8988T (cell line): ENCODE measurements around the gene SLC2A11.
A peak's percentile ranks its signal among the peaks of the same experiment; 100 is the strongest.
"Not testable (repeated sequence)": the region's sequence is repeated elsewhere in the genome, so short reads cannot be mapped to it uniquely, and the experiment has no call there.

Experiments
- DNase-seq: peaks from one replicate; pipeline ENCODE4 v3.0.0; 2011

The SLC2A11 gene

DNA sequence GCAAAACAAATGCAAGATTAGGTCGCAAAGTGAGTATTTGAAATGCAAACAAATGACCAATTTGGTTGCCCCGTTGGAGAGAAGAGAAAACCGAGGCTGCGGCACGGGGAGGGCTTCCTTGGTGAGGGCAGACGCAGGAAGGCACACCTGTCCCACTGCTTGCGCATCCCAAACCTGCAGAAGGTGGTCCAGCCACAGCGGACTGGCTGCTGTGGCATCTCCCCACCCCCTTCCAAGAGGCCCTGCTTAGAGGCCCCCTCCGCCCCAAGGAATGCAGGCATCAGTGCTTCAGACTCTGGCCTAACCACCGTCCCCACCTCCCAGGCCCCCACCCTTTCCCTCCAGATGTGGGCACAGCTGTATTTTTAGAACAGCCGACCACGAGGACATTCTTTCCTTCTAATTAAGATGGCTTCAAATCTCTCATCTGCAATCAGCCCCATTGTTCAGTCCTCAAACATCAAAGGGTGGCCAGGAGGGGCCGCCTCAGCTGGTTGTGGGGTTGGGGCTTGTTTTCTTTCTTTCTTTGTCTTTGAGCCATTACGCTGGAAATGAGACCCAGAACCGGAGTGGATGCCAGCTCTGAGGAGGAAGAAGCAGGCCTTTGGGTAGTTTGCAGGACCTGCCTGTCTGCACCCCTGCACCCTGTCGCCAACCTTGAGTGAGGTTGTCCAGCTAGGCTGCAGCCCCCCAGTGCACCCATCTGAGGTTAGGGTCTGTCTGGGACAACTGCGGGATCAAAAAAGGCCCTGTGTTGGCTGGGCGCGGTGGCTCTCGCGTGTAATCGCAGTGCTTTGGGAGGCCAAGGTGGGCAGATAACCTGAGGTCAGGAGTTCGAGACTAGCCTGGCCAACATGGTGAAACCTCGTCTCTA, 9.4 kb upstream of the SLC2A11 start:
- DNase-seq, result no peak

DNA sequence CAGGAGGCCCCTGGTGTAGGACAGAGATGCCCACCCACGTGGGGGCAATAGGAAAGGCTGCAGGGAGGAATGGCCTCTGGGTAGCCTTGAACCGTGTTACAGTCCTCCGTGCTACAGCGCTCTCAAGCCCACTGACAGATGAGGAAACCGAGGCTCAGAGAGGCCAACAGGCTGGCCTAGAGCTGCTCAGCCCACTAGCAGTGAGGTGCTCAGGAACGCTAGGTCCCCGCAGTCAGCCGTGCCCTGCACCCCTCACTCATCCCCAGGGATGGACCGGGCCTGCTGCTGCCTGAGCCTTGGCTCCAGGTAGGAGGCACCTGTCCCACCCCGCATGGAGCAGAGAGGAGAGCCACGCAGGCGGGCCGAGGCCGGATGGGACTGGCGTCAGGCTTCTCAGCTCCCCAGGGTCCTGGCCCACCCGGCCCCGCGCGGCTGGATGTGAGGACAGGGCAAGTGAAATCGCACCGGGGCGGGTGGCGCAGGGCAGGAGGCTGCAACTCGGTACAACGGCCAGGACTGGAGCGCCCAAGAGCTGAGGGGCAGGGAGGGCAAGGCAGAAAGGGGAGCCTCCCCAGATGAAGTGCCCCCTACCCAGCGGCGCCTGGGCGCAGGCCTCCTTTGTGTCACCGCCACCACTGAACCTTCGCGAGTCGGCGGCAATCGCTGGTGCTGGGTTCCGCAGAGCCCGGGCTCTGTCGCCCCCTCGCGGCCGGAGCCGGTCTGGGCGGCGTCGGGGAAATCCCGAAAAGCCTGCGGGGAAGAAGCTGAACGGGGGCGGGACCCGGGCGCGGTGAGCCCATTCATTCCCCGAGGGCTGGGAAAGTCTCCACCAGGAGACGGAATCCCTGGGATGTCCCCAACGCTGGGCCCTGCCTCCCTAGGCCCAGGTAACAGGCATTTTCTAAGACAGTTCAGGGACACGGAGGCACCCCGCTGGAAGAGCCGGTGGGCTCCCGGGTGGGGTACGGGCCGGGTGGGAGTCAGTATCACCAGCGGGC, 8.4 kb upstream of the SLC2A11 start:
- DNase-seq, result peak; percentile 87

DNA sequence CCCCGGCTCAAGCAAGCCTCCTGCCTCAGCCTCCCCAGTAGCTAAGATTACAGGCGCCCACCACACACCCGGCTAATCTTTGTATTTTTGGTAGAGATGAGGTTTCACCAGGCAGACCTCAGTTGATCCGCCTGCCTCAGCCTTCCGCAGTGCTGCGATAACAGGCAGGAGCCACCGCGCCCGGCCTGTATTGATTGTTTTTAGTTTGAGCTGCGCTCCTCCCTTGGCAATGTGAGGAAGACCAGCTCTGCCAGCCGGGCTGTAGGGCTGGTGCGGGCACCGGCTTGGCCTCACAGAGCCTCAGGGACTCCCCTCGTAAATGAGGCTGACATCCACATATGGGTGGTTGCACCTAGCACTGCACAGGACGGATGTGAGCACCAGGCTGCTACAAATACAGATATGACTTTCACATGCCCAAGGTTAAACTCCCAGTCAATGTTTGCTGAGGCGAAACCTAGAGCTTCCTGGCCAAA, 7.5 kb upstream of the SLC2A11 start:
- DNase-seq, result no peak

DNA sequence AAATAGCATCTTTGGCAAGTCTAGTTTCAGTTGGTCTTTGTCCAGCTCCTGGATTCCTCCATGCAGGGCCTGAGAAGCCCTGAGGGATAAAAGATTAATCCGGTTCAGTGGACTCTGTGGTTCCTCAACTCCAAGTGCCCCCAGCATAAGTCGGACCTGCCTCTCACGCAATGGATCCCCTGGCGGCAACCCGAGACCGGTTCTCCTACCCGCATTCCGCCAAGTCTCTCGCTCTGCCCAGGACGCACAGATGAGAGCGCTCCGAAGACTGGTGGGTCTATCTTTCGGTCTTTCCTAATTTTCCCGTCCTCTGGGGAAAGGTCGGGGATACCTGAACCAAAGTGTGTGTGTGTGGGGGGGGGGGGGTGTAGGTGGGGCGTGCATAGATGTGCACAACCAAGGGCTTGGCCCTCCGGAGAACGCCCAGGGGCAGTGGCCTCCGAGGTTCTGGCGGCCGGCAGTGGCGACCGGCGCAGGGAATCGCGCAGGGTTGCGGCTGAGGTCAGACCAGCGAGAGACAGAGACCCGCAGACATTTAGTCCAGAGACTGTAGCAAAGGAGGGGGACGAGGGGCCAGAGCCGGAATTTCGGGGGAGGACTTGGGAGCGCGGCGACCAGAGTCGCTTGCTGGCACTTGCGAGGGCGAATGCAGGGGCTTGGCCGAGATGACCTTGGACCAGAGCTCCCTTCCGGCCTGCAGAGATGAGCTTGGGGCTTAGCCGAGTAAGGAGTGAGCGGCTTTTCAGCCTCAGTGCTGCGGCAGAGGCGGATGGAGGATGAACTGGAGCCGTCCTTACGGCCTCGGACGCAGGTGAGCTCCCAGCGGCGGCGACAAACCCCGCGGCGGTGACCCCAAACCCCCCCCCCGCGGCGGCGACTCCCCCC, 712 bp upstream of the SLC2A11 start:
- DNase-seq, result peak; percentile 44

DNA sequence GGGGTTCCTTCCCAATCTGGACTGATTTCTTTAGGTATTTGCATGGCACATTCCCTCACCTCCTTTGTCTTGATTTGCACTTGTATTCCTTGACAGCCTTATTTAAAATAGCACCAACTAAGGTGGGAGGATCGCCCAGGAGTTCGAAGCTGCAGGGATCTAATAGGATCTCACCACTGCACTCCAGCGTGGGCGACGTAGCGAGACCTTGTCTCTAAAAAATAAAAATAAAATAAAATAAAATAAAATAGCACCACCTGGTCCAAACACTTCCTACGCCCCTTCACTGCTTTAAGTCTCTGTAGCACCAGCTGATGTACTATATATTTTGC, 775 bp downstream of the SLC2A11 start:
- DNase-seq, result no peak

DNA sequence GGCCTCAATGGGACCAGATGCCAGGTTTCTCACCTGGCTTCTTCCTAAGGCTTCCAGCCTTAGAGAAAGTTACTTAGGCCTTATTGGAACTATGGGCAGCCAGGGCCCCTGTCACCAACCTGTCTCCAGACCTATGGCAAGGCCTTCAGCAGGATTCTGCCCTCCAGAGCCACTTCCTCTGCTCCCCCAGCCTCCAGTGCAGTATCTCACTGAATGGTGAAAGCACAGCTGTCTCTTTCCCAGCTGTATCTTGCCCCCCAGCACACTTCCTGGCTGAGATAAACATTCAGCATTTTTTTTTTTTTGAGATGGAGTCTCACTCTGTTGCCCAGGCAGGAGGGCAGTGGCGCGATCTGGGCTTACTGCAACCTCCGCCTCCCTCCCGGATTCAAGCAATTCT, 1.5 kb downstream of the SLC2A11 start:
- DNase-seq, result no peak

DNA sequence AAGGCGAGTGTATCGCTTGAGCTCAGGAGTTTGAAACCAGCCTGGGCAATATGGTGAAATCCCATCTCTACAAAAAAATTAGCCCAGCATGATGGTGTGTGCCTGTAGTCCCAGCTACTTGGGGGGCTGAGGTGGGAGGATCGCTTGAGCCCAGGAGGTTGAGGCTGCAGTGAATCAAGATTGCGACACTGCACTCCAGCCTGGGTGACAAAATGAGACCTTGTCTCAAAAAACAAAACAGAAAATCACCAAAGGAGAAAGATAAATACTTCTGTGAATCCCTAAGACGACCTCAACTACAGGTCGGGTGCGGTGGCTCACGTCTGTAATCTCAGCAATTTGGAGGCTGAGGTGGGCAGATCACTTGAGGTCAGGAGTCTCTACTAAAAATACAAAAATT, 2.5 kb downstream of the SLC2A11 start:
- DNase-seq, result not testable (repeated sequence)

DNA sequence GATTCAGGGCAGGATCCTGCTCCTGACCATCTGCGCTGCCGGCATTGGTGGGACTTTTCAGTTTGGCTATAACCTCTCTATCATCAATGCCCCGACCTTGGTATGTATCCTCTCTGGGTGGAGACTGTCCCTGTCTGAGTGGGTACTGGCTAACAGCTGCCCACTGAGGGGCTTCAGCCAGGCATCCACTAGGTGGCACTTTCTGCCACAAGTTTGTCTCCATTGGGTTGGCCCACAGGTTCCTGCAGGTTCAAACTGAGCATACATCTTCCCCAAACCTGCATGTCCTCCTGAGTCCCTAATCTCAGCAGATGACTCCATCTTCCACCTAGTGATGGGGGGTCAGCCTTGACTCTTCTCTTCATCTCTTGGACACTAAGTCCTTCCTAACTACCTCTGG, 4.4 kb downstream of the SLC2A11 start:
- peak; percentile 56 for DNase-seq

DNA sequence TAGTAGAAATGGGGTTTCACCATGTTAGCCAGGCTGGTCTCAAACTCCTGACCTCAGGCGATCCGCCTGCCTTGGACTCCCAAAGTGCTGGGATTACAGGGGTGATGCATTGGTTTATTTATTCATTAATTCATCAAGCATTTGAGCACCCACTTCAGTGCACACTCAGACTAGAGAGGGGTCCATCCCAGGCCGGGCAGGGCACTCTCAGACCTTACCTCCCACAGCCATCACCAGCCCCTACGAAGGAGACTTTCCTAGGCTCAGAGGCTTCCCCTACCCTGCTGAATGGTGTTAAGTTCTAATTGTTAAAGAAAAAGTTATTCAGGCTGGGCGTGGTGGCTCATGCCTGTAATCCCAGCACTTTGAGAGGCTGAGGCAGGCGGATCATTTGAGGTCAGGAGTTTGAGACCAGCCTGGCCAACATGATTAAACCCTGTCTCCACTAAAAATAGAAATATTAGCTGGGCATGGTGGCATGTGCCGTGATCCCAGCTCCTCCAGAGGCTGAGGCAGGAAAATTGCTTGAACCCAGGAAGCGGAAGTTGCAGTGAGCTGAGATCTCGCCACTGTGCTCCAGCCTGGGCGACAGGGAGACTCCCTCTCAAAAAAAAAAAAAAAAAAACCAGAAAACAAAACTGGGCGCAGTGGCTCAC, 7.0 kb downstream of the SLC2A11 start:
- not testable (repeated sequence) for DNase-seq

DNA sequence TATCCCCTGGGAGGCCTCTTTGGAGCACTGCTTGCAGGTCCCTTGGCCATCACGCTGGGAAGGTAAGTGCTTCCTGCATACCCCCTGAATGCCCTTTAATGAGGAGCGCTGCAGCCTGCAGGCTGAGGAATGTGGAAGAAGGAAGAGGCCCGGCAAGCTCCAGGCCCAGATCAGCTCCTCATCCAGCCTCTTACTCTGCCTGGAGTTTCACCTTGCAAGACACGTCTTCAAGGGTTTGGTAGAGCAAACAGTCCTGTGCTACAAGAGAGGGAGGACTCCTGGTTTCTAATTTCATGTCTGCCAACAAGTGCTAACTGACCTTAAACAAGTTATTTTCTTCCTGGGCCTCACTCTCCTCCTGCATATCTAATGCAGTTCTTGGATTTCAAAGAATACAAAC, 10.9 kb downstream of the SLC2A11 start:
- DNase-seq, result no peak

DNA sequence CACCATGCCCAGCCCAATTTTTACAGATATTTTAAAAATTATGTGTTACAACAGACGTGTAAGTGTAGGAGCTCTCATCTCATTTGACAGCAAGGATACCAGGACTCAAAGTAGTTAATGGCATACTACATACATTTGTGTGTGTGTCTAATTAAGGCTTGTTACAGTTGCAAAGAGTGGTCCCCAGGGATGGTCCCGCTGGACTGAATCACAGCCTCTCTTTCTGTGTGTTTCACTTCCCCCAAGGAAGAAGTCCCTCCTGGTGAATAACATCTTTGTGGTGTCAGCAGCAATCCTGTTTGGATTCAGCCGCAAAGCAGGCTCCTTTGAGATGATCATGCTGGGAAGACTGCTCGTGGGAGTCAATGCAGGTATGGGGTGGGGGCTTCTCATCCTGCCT, 17.2 kb downstream of the SLC2A11 start:
- DNase-seq, result no peak

DNA sequence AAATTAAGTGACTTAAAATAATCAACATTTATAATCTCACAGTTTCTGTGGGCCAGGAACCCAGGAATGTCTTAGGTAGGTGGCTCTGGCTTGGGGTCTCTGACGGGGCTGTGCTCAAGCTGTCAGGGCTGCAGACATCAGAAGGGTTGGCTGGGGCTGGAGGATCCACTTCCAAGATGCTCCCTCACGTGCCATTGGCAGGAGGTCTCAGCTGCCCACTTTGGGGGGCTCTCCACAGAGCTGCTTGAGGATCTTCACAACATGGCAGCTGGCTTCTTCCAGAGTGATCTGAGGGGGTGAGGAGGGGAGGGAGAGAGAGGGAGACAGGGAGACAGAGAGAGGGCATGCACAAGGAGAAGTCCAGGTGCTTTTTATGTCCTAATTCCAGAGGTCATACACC, 18.1 kb downstream of the SLC2A11 start:
- no peak for DNase-seq

DNA sequence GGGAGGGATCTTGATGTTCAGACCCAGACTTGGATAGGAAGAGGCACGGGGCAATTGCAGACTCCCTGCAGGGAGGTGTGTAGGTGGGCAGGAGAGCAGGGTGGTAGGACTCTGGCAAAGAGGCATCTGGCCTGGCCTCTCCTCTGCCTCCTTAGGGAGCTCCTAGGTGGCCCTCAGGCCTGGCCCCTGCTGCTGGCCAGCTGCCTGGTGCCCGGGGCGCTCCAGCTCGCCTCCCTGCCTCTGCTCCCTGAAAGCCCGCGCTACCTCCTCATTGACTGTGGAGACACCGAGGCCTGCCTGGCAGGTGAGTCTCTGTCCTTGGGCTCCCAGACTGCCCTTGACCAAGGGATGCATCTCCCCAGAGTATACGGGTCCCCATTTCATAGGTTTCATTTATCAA, 19.9 kb downstream of the SLC2A11 start:
- no peak for DNase-seq

DNA sequence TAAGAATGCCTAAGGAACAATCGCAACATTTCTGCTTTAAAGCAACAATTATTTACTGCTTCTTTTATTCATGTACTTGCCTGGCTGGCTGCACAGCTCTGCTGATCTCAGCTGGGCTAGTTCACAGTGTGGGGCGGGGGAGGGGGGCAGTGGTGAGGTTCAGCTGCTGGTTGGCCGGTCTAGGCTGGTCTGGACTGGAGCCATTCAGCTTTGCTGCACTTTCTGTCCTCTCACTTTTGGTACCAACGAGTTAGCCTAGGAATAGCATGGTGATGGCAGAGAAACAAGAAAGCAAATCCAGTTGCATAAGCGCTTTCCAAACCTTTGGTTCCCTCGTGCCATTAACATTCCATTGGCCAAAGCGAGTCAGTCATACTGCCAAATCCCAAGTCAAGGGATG, 20.5 kb downstream of the SLC2A11 start:
- no peak for DNase-seq

DNA sequence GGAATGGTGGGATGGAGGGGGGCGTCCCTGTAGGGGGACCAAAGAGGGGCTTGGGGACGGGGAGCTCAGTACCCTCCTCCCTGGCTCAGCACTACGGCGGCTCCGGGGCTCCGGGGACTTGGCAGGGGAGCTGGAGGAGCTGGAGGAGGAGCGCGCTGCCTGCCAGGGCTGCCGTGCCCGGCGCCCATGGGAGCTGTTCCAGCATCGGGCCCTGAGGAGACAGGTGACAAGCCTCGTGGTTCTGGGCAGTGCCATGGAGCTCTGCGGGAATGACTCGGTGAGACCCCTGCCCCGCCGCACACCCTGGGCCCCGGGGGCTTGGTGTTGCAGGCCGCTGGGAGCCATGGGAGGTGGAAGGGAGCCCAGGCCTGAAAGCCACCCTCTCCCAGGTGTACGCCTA, 24.7 kb downstream of the SLC2A11 start:
- DNase-seq, result no peak

DNA sequence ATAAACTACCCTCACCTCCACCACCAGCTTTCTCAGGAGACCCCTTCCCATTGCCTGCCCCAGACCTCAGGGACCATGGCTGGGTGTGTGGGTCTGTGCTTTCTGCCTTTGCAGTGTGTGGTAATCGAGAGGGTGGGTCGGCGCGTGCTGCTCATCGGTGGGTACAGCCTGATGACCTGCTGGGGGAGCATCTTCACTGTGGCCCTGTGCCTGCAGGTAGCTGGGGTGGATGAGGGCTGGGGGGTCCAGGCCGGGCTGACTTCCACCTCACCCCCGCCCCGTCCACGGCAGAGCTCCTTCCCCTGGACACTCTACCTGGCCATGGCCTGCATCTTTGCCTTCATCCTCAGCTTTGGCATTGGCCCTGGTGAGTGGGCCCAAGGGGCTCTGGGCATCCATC, 26.0 kb downstream of the SLC2A11 start:
- DNase-seq, result no peak

DNA sequence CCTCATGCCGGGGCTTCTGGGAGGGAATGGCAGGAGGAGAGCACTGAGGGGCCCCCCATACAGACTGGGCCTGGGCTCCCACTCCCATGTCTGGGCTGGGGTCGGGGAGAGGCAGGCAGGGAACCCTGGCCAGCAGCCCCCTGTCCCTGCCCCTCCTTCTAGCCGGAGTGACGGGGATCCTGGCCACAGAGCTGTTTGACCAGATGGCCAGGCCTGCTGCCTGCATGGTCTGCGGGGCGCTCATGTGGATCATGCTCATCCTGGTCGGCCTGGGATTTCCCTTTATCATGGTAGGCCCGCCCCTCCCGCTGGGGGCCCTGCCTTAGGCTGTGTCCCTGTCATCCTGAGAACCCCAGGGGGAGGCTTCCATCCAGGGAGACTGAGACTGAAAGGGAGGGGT, 26.5 kb downstream of the SLC2A11 start:
- DNase-seq, result no peak

DNA sequence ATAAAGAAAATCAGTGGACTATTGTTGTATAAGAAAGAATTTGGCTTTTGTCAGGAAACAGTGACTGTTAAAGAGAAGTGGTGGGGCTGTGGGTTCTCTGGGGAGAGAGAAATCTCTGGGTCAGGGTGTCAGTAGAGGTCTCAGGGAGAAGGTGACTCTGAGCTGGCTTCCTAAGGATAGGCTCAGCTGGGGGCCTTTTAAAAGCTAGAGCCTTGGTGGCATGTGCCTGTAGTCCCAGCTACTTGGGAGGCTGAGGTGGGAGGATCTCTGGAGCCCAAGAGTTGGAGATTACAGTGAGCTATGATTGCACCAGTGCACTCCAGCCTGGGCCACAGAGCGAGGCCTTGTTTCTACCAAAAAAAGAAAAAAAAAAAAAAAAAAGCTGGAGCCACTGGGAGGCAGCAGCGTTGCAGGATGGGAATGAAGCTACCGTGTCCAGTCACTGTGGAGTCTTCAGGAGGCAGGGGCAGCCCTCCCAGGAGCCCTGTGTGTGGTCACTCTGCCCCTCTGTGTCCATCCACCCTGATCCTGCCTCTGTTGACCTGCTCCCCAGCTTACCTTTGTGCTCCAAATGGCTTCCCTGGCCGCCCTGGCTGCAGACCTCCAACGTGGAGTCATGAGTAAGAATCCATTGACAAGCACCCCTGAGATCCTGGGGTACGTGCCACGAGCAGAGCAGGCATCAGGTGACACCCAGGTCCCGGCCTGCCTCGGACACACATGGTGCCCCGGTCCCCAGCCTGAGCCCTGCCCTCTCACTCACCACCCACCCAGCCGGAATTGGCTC, 31.1 kb downstream of the SLC2A11 start:
- DNase-seq, result peak; percentile 40

DNA sequence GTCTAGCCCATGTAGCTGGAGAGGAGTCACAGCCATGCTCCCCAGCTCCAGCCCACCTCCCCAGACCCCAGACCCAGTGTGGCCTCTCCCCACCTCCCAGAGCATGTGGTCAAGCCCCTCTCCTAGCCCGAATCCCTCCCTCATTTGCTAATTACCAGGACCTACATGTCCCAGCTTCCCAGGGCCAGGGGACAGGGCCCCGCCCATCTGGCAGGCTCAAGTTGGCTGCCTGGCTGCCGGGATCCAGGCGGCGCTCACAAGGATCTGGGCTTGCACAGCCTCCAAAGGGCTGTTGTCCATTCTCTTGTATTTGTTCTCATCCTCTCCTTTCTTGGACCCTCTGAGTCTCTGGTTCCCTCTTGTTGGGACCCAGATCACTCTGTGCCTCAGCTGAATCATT, 31.9 kb downstream of the SLC2A11 start:
- no peak for DNase-seq

DNA sequence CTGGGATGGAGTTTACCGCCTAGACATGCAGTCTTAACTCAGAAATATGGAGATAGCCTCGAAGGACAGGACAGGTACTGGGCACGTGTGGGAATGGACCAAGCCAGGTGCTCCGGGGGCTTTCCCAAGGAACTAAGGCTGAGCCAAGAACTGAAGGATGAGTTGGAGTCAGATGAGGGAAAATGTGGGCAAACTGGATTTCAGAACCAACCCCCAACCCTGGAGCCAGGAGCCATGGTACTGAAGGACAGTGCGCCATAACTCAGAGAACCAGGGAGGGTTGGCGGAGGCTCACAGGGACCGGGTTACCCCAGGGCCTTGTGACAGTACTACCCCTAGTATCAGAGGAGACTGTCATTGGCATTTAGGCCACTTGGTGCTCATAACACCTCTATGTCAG, 34.1 kb downstream of the SLC2A11 start:
- DNase-seq, result no peak

DNA sequence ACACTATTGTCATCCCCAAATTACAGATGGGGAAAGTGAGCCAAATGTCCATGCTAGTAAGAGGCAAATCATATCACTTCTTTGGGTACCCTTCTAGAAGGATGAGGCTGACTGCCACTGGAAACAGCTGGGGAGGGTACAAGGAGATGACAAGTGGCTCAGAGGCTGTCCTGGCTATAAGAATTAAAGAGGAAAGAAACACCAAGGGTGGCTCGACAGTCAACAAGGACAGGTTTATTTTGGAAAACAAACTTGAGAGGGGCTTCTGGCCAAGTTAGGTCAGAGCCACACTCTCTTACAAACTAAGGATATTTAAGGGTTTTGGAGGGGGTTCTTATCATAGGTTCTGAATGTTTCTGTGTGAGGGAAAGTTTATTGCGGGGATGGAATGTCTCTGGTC, 34.5 kb downstream of the SLC2A11 start:
- DNase-seq, result no peak
